ENCODE data around the gene SAP30.

The SAP30 gene

GRCh38 chr4:173398779-173399415 is 28.1 kb downstream of the SAP30 start, which contains the start of gene SCRG1:
TSS of gene SCRG1 (minus strand) at chr4:173399116. CDS start at chr4:173391414, 7,702 bp downstream.
- no peak for TF ChIP-seq CTCF (IDR thresholded peaks at IDR 0.05; ENCODE audit: control insufficient read depth, insufficient read depth, low read depth, low read length, missing control alignments)

GRCh38 chr4:173401063-173401462 is 30.3 kb downstream of the SAP30 start:
- DNase-seq (ENCODE audit: low read depth), result no peak
- H3K4me3 ChIP-seq (ENCODE audit: control insufficient read depth, low read depth, low read length), result no peak overlapping the region
- TF ChIP-seq CTCF (IDR thresholded peaks at IDR 0.05; ENCODE audit: control insufficient read depth, insufficient read depth, low read depth, low read length, missing control alignments), result no peak

More at GRCh38 chr4:173398779-173399415, 28.1 kb downstream of the SAP30 start, which contains the start of gene SCRG1:
- H3K4me3 ChIP-seq (ENCODE audit: control insufficient read depth, low read depth, low read length), result no peak within 1 kb of the TSS
- DNase-seq (ENCODE audit: low read depth), result no peak

- no peak for TF ChIP-seq CTCF (IDR thresholded peaks at IDR 0.05; ENCODE audit: control insufficient read depth, insufficient read depth, low read depth, low read length, missing control alignments)
- peak; percentile 66 for DNase-seq (ENCODE audit: low read depth)
- no peak overlapping the region for H3K4me3 ChIP-seq (ENCODE audit: control insufficient read depth, low read depth, low read length)
These were observed 32.3 kb downstream of the SAP30 start for GRCh38 chr4:173403051-173403450.

- no peak overlapping the region for H3K4me3 ChIP-seq (ENCODE audit: control insufficient read depth, low read depth, low read length)
- no peak for TF ChIP-seq CTCF (IDR thresholded peaks at IDR 0.05; ENCODE audit: control insufficient read depth, insufficient read depth, low read depth, low read length, missing control alignments)
- DNase-seq (ENCODE audit: low read depth), result no peak
These were observed 33.6 kb downstream of the SAP30 start for GRCh38 chr4:173404296-173404865.

- H3K4me3 ChIP-seq (ENCODE audit: control insufficient read depth, low read depth, low read length), result no peak overlapping the region
- no peak for TF ChIP-seq CTCF (IDR thresholded peaks at IDR 0.05; ENCODE audit: control insufficient read depth, insufficient read depth, low read depth, low read length, missing control alignments)
- no peak for DNase-seq (ENCODE audit: low read depth)
These were observed 35.3 kb downstream of the SAP30 start for GRCh38 chr4:173405840-173406606.

- H3K4me3 ChIP-seq (ENCODE audit: control insufficient read depth, low read depth, low read length), result no peak overlapping the region
- TF ChIP-seq CTCF (IDR thresholded peaks at IDR 0.05; ENCODE audit: control insufficient read depth, insufficient read depth, low read depth, low read length, missing control alignments), result no peak
- DNase-seq (ENCODE audit: low read depth), result no peak
These were observed 39.3 kb downstream of the SAP30 start for GRCh38 chr4:173410079-173410478.

Data from AG09309 (cell line).